Measurements from ENCODE around the gene ZNF22. TPM values are rescaled to one million over a fixed set of nuclear protein-coding genes. Genes with fewer than 3 reads are reported as not detected.
"Not testable (repeated sequence)": the region's sequence is repeated elsewhere in the genome, so short reads cannot be mapped to it uniquely, and the experiment has no call there.

The ZNF22 gene
- total RNA-seq, 6 experiments from 2014 or later, result 10.3 to 25.2 (median 12.2) TPM

- H3K27me3 ChIP-seq, result no peaks in the 10 kb centered on the region
- H3K27ac ChIP-seq, result no peak overlapping the region
- H3K4me1 ChIP-seq, result peaks cover 0 to 25% (median 2%) of the 10 kb centered on the region in 4 donors
- no peaks in the 10 kb centered on the region for H3K9me3 ChIP-seq
- no peak overlapping the region for H3K4me3 ChIP-seq
- intact Hi-C loops (cut with DNase I), result no loop called here
- DNase-seq (no peak), ATAC-seq (no peak)
- WGBS (ENCODE audit: insufficient coverage, low coverage, low lambda C conversion rate, missing lambda C conversion rate), result 67% methylated on average over 1 of the region's 3 CpGs
- TF ChIP-seq CTCF (IDR thresholded peaks at IDR 0.05) (no peak), POLR2A (IDR thresholded peaks at IDR 0.05) (no peak)
- H3K36me3 ChIP-seq, result no peaks in the 10 kb centered on the region
These were observed 5.7 kb downstream of the ZNF22 start for GRCh38 chr10:45006276-45007030.

DNA sequence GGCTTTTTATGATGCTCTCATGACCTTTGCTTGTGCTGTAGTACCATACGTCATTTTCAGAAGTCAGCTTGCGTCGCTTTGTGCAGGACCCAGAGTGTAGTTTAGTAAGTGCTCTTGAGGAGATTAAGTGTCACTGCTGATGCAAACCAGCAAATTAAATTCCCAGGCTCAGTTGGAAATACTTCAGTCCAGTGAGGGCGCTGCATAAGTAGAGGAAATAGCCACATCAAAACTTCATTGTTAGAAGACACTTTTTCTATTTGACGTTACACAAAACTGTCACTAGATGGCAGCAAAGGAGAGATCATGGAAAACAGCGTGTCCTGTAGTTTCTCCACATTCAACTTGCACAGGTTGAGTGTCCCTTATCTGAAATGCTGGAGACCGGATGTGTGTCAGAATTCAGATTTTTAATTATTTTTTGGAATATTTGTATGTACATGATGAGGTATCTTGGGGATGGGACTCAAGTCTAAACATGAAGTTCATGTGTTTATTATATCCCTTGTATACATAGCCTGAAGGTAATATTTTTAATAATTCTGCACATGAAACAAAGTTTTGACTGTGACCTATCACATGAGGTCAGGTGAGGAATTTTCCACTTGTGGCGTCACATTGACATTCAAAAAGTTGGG, 7.9 kb downstream of the ZNF22 start:
- no peak overlapping the region for H3K4me3 ChIP-seq
- DNase-seq (peak in 1 of 3 donors; percentile 47), ATAC-seq (peak; percentile 98 to 99 (median 98))
- no peaks in the 10 kb centered on the region for H3K9me3 ChIP-seq
- no peak overlapping the region for H3K27ac ChIP-seq
- H3K27me3 ChIP-seq, result no peaks in the 10 kb centered on the region
- WGBS (ENCODE audit: insufficient coverage, low coverage, low lambda C conversion rate, missing lambda C conversion rate), result 9% methylated on average over 8 of the region's 8 CpGs
- no peaks in the 10 kb centered on the region for H3K36me3 ChIP-seq
- H3K4me1 ChIP-seq, result peaks cover 0 to 15% (median 2%) of the 10 kb centered on the region in 4 donors
- intact Hi-C loops (cut with DNase I), result no loop called here
- TF ChIP-seq CTCF (IDR thresholded peaks at IDR 0.05), result peak; percentile 76 to 93 (median 85)
- TF ChIP-seq POLR2A (IDR thresholded peaks at IDR 0.05), result no peak

DNA sequence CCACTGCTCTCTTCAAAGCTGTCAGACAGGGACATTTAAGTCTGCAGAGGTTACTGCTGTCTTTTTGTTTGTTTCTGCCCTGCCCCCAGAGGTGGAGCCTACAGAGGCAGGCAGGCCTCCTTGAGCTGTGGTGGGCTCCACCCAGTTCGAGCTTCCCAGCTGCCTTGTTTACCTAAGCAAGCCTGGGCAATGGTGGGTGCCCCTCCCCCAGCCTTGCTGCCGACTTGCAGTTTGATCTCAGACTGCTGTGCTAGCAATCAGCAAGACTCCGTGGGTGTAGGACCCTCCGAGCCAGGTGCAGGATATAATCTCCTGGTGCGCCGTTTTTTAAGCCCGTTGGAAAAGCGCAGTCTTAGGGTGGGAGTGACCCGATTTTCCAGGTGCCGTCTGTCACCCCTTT, 13.8 kb downstream of the ZNF22 start:
- 95% methylated on average over 3 of the region's 10 CpGs for WGBS (ENCODE audit: insufficient coverage, low coverage, low lambda C conversion rate, missing lambda C conversion rate)
- intact Hi-C loops (cut with DNase I); H3K27me3 ChIP-seq; H3K4me1 ChIP-seq; H3K27ac ChIP-seq; H3K9me3 ChIP-seq; ATAC-seq; H3K36me3 ChIP-seq; H3K4me3 ChIP-seq; DNase-seq: not testable (repeated sequence)

GRCh38 chr10:45015590-45015989, 14.9 kb downstream of the ZNF22 start:
- Histone ChIP-seq H3K4me1 (no peaks in the 10 kb centered on the region), H3K36me3 (no peaks in the 10 kb centered on the region), H3K9me3 (no peaks in the 10 kb centered on the region), H3K27ac (no peak overlapping the region), H3K4me3 (no peak overlapping the region), H3K27me3 (no peaks in the 10 kb centered on the region)
- WGBS (ENCODE audit: insufficient coverage, low coverage, low lambda C conversion rate, missing lambda C conversion rate), result 57% methylated on average over 2 of the region's 2 CpGs
- DNase-seq (no peak), ATAC-seq (no peak)
- intact Hi-C loops (cut with DNase I), result no loop called here
- TF ChIP-seq CTCF (IDR thresholded peaks at IDR 0.05), result no peak
- TF ChIP-seq POLR2A (IDR thresholded peaks at IDR 0.05), result no peak

DNA sequence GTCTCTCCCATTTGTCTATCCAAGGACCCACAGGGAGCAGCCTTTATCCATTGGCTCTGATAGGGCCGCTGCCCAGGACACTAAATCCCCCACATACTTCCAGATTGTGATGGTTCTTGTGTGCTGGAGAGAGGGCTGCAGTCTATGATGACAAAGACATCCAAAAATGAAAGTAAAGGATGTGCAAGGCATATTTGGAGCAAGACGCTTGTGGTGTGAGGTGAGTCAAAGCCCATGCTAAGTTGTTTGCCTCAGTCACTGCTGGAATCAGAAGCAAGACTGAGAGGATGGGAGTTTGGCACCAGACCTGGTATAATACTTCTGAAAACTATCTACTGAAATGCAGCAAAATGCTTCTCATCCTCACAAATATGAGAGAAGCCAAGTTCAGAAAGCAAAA, 22.7 kb downstream of the ZNF22 start:
- H3K27ac ChIP-seq, result no peak overlapping the region
- TF ChIP-seq CTCF (IDR thresholded peaks at IDR 0.05) (no peak), POLR2A (IDR thresholded peaks at IDR 0.05) (no peak)
- no peak overlapping the region for H3K4me3 ChIP-seq
- intact Hi-C loops (cut with DNase I), result no loop called here
- H3K27me3 ChIP-seq, result no peaks in the 10 kb centered on the region
- no peak for ATAC-seq
- 95% methylated on average over 2 of the region's 2 CpGs for WGBS (ENCODE audit: insufficient coverage, low coverage, low lambda C conversion rate, missing lambda C conversion rate)
- no peaks in the 10 kb centered on the region for H3K9me3 ChIP-seq
- H3K4me1 ChIP-seq, result no peaks in the 10 kb centered on the region
- DNase-seq, result no peak
- H3K36me3 ChIP-seq, result no peaks in the 10 kb centered on the region
